ENCODE data around the gene CLOCK.

DNA sequence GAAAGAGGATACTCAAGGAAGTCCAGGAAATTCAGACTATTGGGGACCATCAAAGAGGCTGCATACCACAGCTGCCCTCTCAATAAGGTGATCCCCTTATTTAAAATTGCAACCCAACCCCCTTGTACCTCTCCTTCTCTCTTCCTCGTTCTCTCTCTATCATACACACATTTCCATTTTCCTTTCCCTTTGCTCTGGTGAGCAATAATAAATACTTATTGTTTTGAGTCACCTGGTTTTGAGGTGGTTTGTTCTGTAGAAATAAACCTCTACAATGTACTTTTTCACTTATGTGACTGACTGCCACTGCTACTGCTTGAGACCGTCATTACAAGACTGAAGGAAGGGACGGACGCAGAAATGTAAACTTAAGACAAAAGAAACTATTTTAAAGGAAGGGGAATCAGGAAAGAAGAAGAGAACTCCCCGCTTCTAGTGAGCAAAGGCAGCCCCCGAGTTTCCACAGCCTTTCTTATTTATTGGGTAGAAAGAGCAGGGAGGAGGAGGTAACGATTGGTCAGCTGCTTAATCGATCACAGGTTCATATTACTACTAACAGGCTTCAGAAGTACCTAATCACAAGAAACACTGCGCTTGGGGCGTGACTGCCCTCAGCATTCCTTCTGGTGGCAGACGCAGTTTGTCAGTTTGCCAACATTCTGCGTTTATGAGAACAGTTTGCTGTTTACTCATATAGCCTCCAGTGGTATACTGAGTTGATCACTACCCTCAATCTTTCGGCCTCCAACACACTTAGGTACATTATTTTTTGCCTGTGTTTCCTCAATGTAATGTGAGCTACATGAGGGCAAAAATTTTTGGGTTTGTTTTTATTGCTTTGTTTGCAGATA is 167.9 kb downstream of the CLOCK start:
- no peak for TF ChIP-seq CHD4 (IDR thresholded peaks at IDR 0.05; ENCODE audit: borderline replicate concordance, low read length)
- no peak for TF ChIP-seq MIXL1 (CRISPR knock-in tag; IDR thresholded peaks at IDR 0.05)
- TF ChIP-seq, protein P1, sequence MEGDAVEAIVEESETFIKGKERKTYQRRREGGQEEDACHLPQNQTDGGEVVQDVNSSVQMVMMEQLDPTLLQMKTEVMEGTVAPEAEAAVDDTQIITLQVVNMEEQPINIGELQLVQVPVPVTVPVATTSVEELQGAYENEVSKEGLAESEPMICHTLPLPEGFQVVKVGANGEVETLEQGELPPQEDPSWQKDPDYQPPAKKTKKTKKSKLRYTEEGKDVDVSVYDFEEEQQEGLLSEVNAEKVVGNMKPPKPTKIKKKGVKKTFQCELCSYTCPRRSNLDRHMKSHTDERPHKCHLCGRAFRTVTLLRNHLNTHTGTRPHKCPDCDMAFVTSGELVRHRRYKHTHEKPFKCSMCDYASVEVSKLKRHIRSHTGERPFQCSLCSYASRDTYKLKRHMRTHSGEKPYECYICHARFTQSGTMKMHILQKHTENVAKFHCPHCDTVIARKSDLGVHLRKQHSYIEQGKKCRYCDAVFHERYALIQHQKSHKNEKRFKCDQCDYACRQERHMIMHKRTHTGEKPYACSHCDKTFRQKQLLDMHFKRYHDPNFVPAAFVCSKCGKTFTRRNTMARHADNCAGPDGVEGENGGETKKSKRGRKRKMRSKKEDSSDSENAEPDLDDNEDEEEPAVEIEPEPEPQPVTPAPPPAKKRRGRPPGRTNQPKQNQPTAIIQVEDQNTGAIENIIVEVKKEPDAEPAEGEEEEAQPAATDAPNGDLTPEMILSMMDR (CRISPR knock-in tag; IDR thresholded peaks at IDR 0.05): no peak
- no peak for TF ChIP-seq POLR2A (IDR thresholded peaks at IDR 0.05; ENCODE audit: insufficient read depth in 1 of 2, low read depth in 2 of 2, low read length in 2 of 2)
- TF ChIP-seq NR1H2 (CRISPR knock-in tag; IDR thresholded peaks at IDR 0.05; ENCODE audit: borderline replicate concordance, low read depth): no peak
- no peak for TF ChIP-seq NFE2L2 (IDR thresholded peaks at IDR 0.05; ENCODE audit: low read length)
- TF ChIP-seq, protein P2, sequence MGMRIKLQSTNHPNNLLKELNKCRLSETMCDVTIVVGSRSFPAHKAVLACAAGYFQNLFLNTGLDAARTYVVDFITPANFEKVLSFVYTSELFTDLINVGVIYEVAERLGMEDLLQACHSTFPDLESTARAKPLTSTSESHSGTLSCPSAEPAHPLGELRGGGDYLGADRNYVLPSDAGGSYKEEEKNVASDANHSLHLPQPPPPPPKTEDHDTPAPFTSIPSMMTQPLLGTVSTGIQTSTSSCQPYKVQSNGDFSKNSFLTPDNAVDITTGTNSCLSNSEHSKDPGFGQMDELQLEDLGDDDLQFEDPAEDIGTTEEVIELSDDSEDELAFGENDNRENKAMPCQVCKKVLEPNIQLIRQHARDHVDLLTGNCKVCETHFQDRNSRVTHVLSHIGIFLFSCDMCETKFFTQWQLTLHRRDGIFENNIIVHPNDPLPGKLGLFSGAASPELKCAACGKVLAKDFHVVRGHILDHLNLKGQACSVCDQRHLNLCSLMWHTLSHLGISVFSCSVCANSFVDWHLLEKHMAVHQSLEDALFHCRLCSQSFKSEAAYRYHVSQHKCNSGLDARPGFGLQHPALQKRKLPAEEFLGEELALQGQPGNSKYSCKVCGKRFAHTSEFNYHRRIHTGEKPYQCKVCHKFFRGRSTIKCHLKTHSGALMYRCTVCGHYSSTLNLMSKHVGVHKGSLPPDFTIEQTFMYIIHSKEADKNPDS (CRISPR knock-in tag; IDR thresholded peaks at IDR 0.05): no peak
- no peak for TF ChIP-seq PAF1 (CRISPR knock-in tag; IDR thresholded peaks at IDR 0.05)
- no peak for TF ChIP-seq CBX5 (CRISPR knock-in tag; IDR thresholded peaks at IDR 0.05; ENCODE audit: borderline replicate concordance)
